ENCODE data around the gene RAB8B. TPM values are rescaled to one million over a fixed set of nuclear protein-coding genes. Genes with fewer than 3 reads are reported as not detected.

RAB8B gene
- total RNA-seq, 1 donor from 2014 or later, result 21.5 TPM

DNA sequence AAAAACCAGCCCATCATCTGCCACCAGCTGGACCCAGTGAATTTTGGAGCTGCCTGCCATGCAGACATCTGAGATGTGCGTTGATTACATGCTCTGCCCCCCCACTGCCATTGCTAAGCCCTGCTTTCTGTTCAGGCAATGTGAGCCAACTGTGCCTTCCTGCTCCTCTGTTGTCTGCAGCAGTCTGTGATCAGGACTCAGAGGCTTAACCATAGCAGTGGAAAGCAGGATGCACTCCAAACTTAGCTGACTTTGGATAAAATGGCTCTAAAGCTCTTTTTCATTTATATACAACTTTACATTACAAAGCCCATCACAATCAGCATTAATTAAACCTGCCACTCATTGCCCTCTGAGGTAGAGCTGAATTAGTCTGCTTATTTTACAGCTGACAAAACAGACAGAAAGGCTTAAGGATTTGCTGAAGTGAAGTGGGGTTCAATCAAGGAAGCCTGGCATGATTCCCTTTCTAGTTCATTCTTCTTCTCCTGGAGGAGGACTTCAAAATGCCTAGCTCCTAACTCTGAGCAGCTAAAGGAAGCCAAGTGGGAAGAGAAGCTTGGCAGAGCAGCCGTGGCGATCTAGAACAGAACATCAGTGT is 16.5 kb upstream of the RAB8B start:
- no peak overlapping the region for H3K4me3 ChIP-seq (ENCODE audit: low read depth, low read length)
- no peak for DNase-seq (ENCODE audit: low read depth)
- TF ChIP-seq, protein P1, sequence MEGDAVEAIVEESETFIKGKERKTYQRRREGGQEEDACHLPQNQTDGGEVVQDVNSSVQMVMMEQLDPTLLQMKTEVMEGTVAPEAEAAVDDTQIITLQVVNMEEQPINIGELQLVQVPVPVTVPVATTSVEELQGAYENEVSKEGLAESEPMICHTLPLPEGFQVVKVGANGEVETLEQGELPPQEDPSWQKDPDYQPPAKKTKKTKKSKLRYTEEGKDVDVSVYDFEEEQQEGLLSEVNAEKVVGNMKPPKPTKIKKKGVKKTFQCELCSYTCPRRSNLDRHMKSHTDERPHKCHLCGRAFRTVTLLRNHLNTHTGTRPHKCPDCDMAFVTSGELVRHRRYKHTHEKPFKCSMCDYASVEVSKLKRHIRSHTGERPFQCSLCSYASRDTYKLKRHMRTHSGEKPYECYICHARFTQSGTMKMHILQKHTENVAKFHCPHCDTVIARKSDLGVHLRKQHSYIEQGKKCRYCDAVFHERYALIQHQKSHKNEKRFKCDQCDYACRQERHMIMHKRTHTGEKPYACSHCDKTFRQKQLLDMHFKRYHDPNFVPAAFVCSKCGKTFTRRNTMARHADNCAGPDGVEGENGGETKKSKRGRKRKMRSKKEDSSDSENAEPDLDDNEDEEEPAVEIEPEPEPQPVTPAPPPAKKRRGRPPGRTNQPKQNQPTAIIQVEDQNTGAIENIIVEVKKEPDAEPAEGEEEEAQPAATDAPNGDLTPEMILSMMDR (IDR thresholded peaks at IDR 0.05; ENCODE audit: insufficient read depth, low read length, poor library complexity, severe bottlenecking), result no peak
- H3K27me3 ChIP-seq (ENCODE audit: control insufficient read depth, insufficient read depth, low read length), result no peaks in the 10 kb centered on the region
- H3K36me3 ChIP-seq (ENCODE audit: control insufficient read depth, insufficient read depth, low read length), result no peaks in the 10 kb centered on the region

GRCh38 chr15:63176302-63176701 is 13.1 kb upstream of the RAB8B start:
- H3K4me3 ChIP-seq (ENCODE audit: low read depth, low read length), result no peak overlapping the region
- H3K36me3 ChIP-seq (ENCODE audit: control insufficient read depth, insufficient read depth, low read length), result no peaks in the 10 kb centered on the region
- no peaks in the 10 kb centered on the region for H3K27me3 ChIP-seq (ENCODE audit: control insufficient read depth, insufficient read depth, low read length)
- no peak for DNase-seq (ENCODE audit: low read depth)
- TF ChIP-seq, protein P1 (IDR thresholded peaks at IDR 0.05; ENCODE audit: insufficient read depth, low read length, poor library complexity, severe bottlenecking), result no peak

DNA sequence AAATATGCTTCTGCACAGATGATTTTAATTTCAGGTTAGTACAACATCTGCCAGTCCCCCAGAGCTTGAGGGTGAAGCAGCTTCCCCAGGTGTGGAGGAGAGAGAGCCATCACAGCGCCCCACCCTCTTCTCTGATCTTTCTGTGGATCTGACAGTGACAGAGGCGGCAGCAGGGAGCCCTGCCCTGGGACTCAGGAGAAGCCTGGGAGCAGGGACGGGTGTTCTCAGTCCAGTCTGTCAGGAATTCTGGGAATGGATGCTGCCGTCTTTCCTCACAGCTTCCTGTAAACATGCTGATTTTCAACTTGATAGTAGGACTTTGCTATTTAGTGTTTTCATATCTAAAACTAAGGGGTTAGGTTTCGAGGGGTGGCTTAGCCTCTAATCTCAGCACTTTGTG is 11.4 kb upstream of the RAB8B start:
- TF ChIP-seq, protein P1 (IDR thresholded peaks at IDR 0.05; ENCODE audit: insufficient read depth, low read length, poor library complexity, severe bottlenecking), result no peak
- no peaks in the 10 kb centered on the region for H3K36me3 ChIP-seq (ENCODE audit: control insufficient read depth, insufficient read depth, low read length)
- H3K27me3 ChIP-seq (ENCODE audit: control insufficient read depth, insufficient read depth, low read length), result no peaks in the 10 kb centered on the region
- no peak overlapping the region for H3K4me3 ChIP-seq (ENCODE audit: low read depth, low read length)
- no peak for DNase-seq (ENCODE audit: low read depth)

GRCh38 chr15:63180746-63181145 is 8.7 kb upstream of the RAB8B start:
- H3K36me3 ChIP-seq (ENCODE audit: control insufficient read depth, insufficient read depth, low read length), result no peaks in the 10 kb centered on the region

DNA sequence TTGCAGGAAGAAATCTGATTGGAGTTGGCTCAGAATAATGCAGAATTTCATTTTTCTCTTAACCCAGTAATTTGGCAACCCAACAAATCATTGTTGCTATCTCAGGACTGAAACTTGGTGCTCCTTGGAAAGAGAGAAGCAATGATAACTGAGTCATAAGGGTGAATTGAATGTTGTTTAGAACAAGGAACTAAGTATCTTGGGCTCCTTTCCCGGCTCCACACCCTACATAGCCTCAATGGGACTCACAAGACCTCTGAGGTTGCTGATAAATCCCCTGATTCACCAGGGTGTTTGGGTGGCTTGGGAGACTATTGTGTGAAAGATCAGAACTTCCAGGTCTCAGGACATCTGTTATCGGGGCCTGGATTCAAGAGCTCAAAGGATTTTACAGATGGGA is 7.8 kb upstream of the RAB8B start:
- DNase-seq (ENCODE audit: low read depth), result no peak
- Histone ChIP-seq H3K4me3 (ENCODE audit: low read depth, low read length) (no peak overlapping the region), H3K27me3 (ENCODE audit: control insufficient read depth, insufficient read depth, low read length) (no peaks in the 10 kb centered on the region), H3K36me3 (ENCODE audit: control insufficient read depth, insufficient read depth, low read length) (no peaks in the 10 kb centered on the region)
- TF ChIP-seq, protein P1 (IDR thresholded peaks at IDR 0.05; ENCODE audit: insufficient read depth, low read length, poor library complexity, severe bottlenecking), result no peak

More at GRCh38 chr15:63180746-63181145, 8.7 kb upstream of the RAB8B start:
- Histone ChIP-seq H3K27me3 (ENCODE audit: control insufficient read depth, insufficient read depth, low read length) (no peaks in the 10 kb centered on the region), H3K4me3 (ENCODE audit: low read depth, low read length) (no peak overlapping the region)
- TF ChIP-seq, protein P1 (IDR thresholded peaks at IDR 0.05; ENCODE audit: insufficient read depth, low read length, poor library complexity, severe bottlenecking), result no peak
- DNase-seq (ENCODE audit: low read depth), result no peak

GRCh38 chr15:63185206-63185605 is 4.2 kb upstream of the RAB8B start:
- DNase-seq (ENCODE audit: low read depth), result no peak
- TF ChIP-seq, protein P1 (IDR thresholded peaks at IDR 0.05; ENCODE audit: insufficient read depth, low read length, poor library complexity, severe bottlenecking), result no peak
- Histone ChIP-seq H3K4me3 (ENCODE audit: low read depth, low read length) (no peak overlapping the region), H3K36me3 (ENCODE audit: control insufficient read depth, insufficient read depth, low read length) (no peaks in the 10 kb centered on the region), H3K27me3 (ENCODE audit: control insufficient read depth, insufficient read depth, low read length) (no peaks in the 10 kb centered on the region)

All from kidney epithelial cell (primary cell).